Testis (tissue), 3 donors: ENCODE results near the gene SDSL. TPM values are rescaled to one million over a fixed set of nuclear protein-coding genes. Genes with fewer than 3 reads are reported as not detected.

ENCODE experiments used
- DNase-seq: peaks from one replicate; pipeline ENCODE4 v3.0.0-alpha.2; 2019
- H3K27ac ChIP-seq, 2 donors: fragments of 200-600 bp; sonication (generic); one replicate each; pipeline ENCODE4 v1.5.1; 2019
- H3K27me3 ChIP-seq: fragments of 200-600 bp; sonication (generic); one replicate; pipeline ENCODE4 v1.5.1; 2019
- H3K36me3 ChIP-seq: fragments of 200-600 bp; sonication (generic); one replicate; pipeline ENCODE4 v1.5.1; 2017; ENCODE audit warnings: low read depth; ENCODE audit errors: missing control alignments
- H3K4me1 ChIP-seq: fragments of 200-600 bp; sonication (generic); one replicate; pipeline ENCODE4 v1.5.1; 2019
- H3K4me3 ChIP-seq, 2 donors: fragments of 200-600 bp; sonication (generic); one replicate each; pipeline ENCODE4 v1.5.1; 2017 to 2019
- H3K9me3 ChIP-seq: fragments of 200-600 bp; sonication (generic); one replicate; pipeline ENCODE4 v1.5.1; 2017
- POLR2A ChIP-seq: fragments of 450-650 bp; IDR thresholded peaks from one replicate; pipeline ENCODE4 v1.6.1; 2017; ENCODE audit warnings: antibody characterized with exemption, mild to moderate bottlenecking, moderate library complexity
- WGBS, 2 donors: methylation state at CpG; one replicate each; pipeline ENCODE4 v1.1.5; 2018; 5-methylcytosine and 5-hydroxymethylcytosine counted together
- intact Hi-C: fragments of 100-400 bp; cut with DNase I; formaldehyde crosslinking; loops from one replicate; pipeline ENCODE4 v1.15.1; 2023; ENCODE audit warnings: low total_unique reads
- polyA plus RNA-seq: library from polyadenylated mRNA; stranded (reverse); fragments of 350-450 nt; fragmentation: Illumina TruSeq; extraction: RNeasy Lipid Tissue Mini Kit (QIAGEN cat#74804); gene quantifications from one replicate; pipeline ENCODE4 v1.2.3, GENCODE V29; 2014; ENCODE audit warnings: low read depth, low replicate concordance; ENCODE audit not compliant: insufficient read depth
- total RNA-seq, 2 donors: library from RNA; depleted of rRNA; stranded (reverse); fragments of >200 nt; gene quantifications; one replicate each; pipeline ENCODE4 v1.2.3, GENCODE V29; 2016
- TF ChIP-seq, protein P1 (sequence below), 3 experiments: fragments of 450-650 bp in 2 of 3; fragments of 200-600 bp in 1 of 3; sonication (generic) in 1 of 3; IDR thresholded peaks; one replicate each; pipeline ENCODE4 v1.5.1; 2016 to 2019; ENCODE audit warnings: antibody characterized with exemption in 3 of 3, mild to moderate bottlenecking in 2 of 3, moderate library complexity in 1 of 3

SDSL gene
- total and polyA plus RNA-seq, 3 donors from 2014 or later, result 15.9 to 25.2 (median 16.3) TPM

DNA sequence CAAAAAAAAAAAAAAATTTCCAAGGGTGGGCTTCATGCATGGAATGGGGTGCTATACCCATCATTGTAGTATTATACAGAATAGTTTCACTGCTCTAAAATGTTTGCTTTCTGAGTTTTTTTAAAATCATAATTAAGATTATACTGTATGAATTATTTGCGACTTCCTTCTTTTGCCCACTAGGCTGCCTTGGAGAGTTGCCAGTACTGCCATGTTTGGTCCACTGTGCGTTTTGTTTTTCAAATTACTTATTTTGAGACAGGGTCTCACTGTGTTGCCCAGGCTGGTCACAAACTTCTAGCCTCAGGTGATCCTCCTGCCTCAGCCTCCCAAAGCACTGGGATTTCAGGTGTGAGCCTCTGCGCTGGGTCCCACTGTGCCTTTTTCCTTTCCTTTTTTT is 43.9 kb upstream of the SDSL start:
- Histone ChIP-seq H3K4me3 (no peak overlapping the region), H3K4me1 (peaks cover 4% of the 10 kb centered on the region), H3K27ac (no peak overlapping the region), H3K27me3 (no peaks in the 10 kb centered on the region), H3K9me3 (no peaks in the 10 kb centered on the region), H3K36me3 (no peaks in the 10 kb centered on the region)
- TF ChIP-seq, protein P1, sequence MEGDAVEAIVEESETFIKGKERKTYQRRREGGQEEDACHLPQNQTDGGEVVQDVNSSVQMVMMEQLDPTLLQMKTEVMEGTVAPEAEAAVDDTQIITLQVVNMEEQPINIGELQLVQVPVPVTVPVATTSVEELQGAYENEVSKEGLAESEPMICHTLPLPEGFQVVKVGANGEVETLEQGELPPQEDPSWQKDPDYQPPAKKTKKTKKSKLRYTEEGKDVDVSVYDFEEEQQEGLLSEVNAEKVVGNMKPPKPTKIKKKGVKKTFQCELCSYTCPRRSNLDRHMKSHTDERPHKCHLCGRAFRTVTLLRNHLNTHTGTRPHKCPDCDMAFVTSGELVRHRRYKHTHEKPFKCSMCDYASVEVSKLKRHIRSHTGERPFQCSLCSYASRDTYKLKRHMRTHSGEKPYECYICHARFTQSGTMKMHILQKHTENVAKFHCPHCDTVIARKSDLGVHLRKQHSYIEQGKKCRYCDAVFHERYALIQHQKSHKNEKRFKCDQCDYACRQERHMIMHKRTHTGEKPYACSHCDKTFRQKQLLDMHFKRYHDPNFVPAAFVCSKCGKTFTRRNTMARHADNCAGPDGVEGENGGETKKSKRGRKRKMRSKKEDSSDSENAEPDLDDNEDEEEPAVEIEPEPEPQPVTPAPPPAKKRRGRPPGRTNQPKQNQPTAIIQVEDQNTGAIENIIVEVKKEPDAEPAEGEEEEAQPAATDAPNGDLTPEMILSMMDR (IDR thresholded peaks at IDR 0.05), result no peak
- no peak for TF ChIP-seq POLR2A
- intact Hi-C loops, result no loop called here
- 86 to 90% methylated on average over 3 of the region's 3 CpGs for WGBS, 2 donors
- no peak for DNase-seq

DNA sequence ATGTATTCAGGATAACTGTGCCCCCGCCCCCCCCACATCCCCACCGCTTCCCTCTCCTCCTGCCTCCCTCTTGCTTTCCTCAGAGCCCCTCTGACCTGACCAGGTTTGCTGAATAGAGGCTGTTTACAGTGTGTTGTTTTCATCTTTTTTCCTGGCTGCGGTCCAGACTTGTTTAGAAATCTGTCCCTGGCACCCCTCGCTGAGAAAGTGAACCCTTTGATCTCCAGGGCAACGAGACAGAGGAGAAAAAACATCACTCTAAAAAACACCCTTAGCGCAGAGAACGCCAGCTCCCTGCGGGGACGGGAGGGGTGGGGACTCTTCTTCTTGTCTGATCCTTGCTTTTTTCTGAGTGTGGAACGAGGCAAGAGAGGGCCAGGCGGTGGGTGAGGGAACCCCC is 41.0 kb upstream of the SDSL start:
- H3K4me3 ChIP-seq, result no peak overlapping the region
- peaks cover 4% of the 10 kb centered on the region for H3K4me1 ChIP-seq
- H3K9me3 ChIP-seq, result no peaks in the 10 kb centered on the region
- no peak for TF ChIP-seq POLR2A
- TF ChIP-seq, protein P1 (IDR thresholded peaks at IDR 0.05), result no peak
- intact Hi-C loops, result no loop called here
- 59 to 72% methylated on average over 11 of the region's 11 CpGs for WGBS, 2 donors
- H3K27ac ChIP-seq, result no peak overlapping the region
- no peaks in the 10 kb centered on the region for H3K36me3 ChIP-seq
- H3K27me3 ChIP-seq, result no peaks in the 10 kb centered on the region
- no peak for DNase-seq

DNA sequence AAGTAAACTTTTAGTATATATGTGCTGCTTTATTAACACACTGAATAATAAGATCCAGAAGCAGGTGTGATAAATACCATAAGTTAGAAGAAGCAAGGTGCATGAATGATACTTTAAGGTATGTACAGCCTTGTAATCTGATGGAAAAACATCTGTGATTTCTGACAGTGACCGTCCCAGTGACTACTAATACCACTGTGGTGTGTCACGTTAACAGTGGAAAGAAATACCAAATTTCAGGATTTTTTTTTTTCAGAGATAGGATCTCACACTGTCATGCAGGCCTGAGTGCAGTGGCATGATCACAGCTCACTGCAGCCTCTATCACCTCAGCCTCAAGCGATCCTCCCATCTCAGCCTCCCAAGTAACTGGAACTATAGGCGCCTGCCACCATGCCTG is 40.0 kb upstream of the SDSL start:
- Histone ChIP-seq H3K9me3 (no peaks in the 10 kb centered on the region), H3K36me3 (no peaks in the 10 kb centered on the region), H3K27ac (no peak overlapping the region), H3K27me3 (no peaks in the 10 kb centered on the region), H3K4me3 (no peak overlapping the region), H3K4me1 (peaks cover 4% of the 10 kb centered on the region)
- TF ChIP-seq, protein P1 (IDR thresholded peaks at IDR 0.05), result no peak
- TF ChIP-seq POLR2A, result no peak
- WGBS, 2 donors, result 89 to 94% methylated on average over 4 of the region's 4 CpGs
- intact Hi-C loops, result no loop called here
- no peak for DNase-seq

- H3K36me3 ChIP-seq, result no peaks in the 10 kb centered on the region
Observed at GRCh38 chr12:113384778-113385177, 37.4 kb upstream of the SDSL start.

More at GRCh38 chr12:113384778-113385177, 37.4 kb upstream of the SDSL start:
- intact Hi-C loops, result no loop called here
- DNase-seq, result no peak
- TF ChIP-seq, protein P1 (IDR thresholded peaks at IDR 0.05), result no peak
- no peak for TF ChIP-seq POLR2A
- no peaks in the 10 kb centered on the region for H3K9me3 ChIP-seq
- no peaks in the 10 kb centered on the region for H3K27me3 ChIP-seq
- peaks cover 4% of the 10 kb centered on the region for H3K4me1 ChIP-seq
- WGBS, 2 donors, result 87 to 98% methylated on average over 9 to 14 of the region's 14 CpGs
- H3K4me3 ChIP-seq, result no peak overlapping the region
- H3K27ac ChIP-seq, result no peak overlapping the region
